HEK293 (cell line): Measurements from ENCODE around the gene ZMYND10.
A peak's percentile ranks its signal among the peaks of the same experiment; 100 is the strongest.

Experiments used
- EGR2 ChIP-seq: fragments of 450-650 bp; formaldehyde crosslinking; IDR thresholded peaks from 2 replicates; pipeline ENCODE4 v1.5.1; 2016; ENCODE audit warnings: low read depth, missing biosample characterization, missing genetic modification characterization
- ZFP3 ChIP-seq: fragments of 450-650 bp; formaldehyde crosslinking; IDR thresholded peaks from 2 replicates; pipeline ENCODE4 v1.5.1; 2016; ENCODE audit warnings: low read depth, missing biosample characterization, missing genetic modification characterization
- ZNF274 ChIP-seq, 2 experiments: fragments of 200-500 bp in 1 of 2; fragments of 450-650 bp in 1 of 2; sonication (Bioruptor generic) in 1 of 2; formaldehyde crosslinking in 1 of 2; IDR thresholded peaks; 2 replicates each; pipeline versions ENCODE4 v1.5.1 to v1.6.1; 2014 to 2016; ENCODE audit warnings: borderline replicate concordance in 1 of 2, inconsistent platforms in 1 of 2, low read length in 1 of 2, missing biosample characterization in 1 of 2, missing genetic modification characterization in 1 of 2
- ZNF549 ChIP-seq: fragments of 450-650 bp; IDR thresholded peaks from 2 replicates; pipeline ENCODE4 v1.5.1; 2018; ENCODE audit warnings: missing biosample characterization, missing genetic modification characterization, mild to moderate bottlenecking, inconsistent platforms, moderate library complexity
- ZNF600 ChIP-seq: fragments of 450-650 bp; formaldehyde crosslinking; IDR thresholded peaks from 2 replicates; pipeline ENCODE4 v1.5.1; 2016; ENCODE audit warnings: missing biosample characterization, missing genetic modification characterization
- ZSCAN16 ChIP-seq: fragments of 450-650 bp; formaldehyde crosslinking; IDR thresholded peaks from 2 replicates; pipeline ENCODE4 v1.5.1; 2016; ENCODE audit warnings: missing biosample characterization, missing genetic modification characterization
- TF ChIP-seq, protein P1 (sequence below): fragments of 450-650 bp; formaldehyde crosslinking; IDR thresholded peaks from 2 replicates; pipeline ENCODE4 v1.5.1; 2016; ENCODE audit warnings: missing biosample characterization, missing genetic modification characterization
- TF ChIP-seq, protein P2 (sequence below): fragments of 450-650 bp; formaldehyde crosslinking; IDR thresholded peaks from 2 replicates; pipeline ENCODE4 v1.5.1; 2016; ENCODE audit warnings: missing biosample characterization, missing genetic modification characterization, low read depth

DNA sequence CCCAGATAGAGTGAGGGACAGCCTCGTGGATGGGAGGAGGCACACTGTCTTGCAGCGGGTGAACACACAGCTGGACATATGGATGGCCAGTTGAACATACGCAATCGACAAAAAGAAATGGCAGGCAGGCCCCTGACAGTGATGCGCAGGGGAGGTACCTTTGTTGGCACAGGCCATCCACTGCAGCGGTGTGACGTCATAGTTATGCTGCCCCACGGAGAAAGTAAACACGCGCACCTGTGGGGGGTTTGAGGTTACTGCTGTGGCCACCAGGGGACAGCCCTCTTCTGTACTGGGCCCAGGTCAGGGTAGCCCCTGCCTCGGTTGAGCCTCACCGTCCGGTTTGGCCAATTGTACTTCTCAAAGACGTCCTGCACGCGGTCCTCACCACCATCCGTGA is 33.2 kb upstream of the ZMYND10 start:
- TF ChIP-seq ZNF274 (IDR thresholded peaks at IDR 0.05; ENCODE audit: low read length) (no peak), ZNF274 (tag by site-specific recombination; IDR thresholded peaks at IDR 0.05; ENCODE audit: borderline replicate concordance) (no peak), EGR2 (tag by site-specific recombination) (no peak), ZFP3 (no peak), ZSCAN16 (tag by site-specific recombination) (no peak), ZNF600 (tag by site-specific recombination) (no peak), ZNF549 (tag by site-specific recombination) (no peak)
- TF ChIP-seq, protein P1, sequence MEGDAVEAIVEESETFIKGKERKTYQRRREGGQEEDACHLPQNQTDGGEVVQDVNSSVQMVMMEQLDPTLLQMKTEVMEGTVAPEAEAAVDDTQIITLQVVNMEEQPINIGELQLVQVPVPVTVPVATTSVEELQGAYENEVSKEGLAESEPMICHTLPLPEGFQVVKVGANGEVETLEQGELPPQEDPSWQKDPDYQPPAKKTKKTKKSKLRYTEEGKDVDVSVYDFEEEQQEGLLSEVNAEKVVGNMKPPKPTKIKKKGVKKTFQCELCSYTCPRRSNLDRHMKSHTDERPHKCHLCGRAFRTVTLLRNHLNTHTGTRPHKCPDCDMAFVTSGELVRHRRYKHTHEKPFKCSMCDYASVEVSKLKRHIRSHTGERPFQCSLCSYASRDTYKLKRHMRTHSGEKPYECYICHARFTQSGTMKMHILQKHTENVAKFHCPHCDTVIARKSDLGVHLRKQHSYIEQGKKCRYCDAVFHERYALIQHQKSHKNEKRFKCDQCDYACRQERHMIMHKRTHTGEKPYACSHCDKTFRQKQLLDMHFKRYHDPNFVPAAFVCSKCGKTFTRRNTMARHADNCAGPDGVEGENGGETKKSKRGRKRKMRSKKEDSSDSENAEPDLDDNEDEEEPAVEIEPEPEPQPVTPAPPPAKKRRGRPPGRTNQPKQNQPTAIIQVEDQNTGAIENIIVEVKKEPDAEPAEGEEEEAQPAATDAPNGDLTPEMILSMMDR (tag by site-specific recombination), result no peak
- TF ChIP-seq, protein P2, sequence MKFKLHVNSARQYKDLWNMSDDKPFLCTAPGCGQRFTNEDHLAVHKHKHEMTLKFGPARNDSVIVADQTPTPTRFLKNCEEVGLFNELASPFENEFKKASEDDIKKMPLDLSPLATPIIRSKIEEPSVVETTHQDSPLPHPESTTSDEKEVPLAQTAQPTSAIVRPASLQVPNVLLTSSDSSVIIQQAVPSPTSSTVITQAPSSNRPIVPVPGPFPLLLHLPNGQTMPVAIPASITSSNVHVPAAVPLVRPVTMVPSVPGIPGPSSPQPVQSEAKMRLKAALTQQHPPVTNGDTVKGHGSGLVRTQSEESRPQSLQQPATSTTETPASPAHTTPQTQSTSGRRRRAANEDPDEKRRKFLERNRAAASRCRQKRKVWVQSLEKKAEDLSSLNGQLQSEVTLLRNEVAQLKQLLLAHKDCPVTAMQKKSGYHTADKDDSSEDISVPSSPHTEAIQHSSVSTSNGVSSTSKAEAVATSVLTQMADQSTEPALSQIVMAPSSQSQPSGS, result 0 out of 2 replicates have a peak, but pooled peaks have one; percentile 31
